SH-SY5Y (cell line): ENCODE results near the gene AGAP1.

Experiments
- GATA2 ChIP-seq: IDR thresholded peaks from 2 replicates; pipeline ENCODE4 v1.6.1; 2011; ENCODE audit warnings: mild to moderate bottlenecking, low read depth, low read length
- GATA3 ChIP-seq: IDR thresholded peaks from 2 replicates; pipeline ENCODE4 v1.6.1; 2011; ENCODE audit warnings: low read depth, mild to moderate bottlenecking, low read length, moderate library complexity

GRCh38 chr2:235804676-235805075 lies 310.8 kb downstream of the AGAP1 start:
- TF ChIP-seq GATA2 = no peak
- TF ChIP-seq GATA3 = no peak
